Stimulated activated CD4-positive, alpha-beta T cell treated with anti-CD3 and anti-CD28 coated beads, Interleukin-1b, Interleukin-23, amount 100 ng/mL, for 1 hour (primary cell): ENCODE results near the gene OR52E6.

Experiments used
- DNase-seq, 2 donors: peaks; one replicate each; pipeline ENCODE4 v3.0.0-alpha.2; 2020; ENCODE audit warnings: low read depth in 2 of 2

Gene OR52E6

DNA sequence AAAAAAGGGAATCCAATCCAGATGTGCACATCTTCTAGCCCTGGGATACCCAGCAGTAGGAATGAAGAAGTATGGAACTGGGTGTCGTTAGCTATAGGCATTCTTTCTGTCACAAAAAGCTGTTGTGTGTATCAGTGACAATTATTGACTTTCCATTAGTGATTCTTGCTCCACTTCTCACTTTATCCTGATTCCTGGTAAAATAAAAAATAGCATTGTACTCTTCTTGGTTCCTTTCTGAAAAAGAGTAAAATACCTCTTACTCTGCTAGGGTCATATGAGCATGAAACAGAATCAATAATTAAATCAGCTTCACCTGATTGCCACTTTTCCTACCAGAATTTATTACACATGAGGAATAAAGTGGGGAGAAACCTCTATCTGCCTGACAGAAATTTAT lies at the start of gene OR52E6:
Gene OR52E6 (minus strand): TSS at position 101 of the 400 bp plus-strand sequence. CDS start 0 bp downstream, at position 101.
- DNase-seq = no peak

DNA sequence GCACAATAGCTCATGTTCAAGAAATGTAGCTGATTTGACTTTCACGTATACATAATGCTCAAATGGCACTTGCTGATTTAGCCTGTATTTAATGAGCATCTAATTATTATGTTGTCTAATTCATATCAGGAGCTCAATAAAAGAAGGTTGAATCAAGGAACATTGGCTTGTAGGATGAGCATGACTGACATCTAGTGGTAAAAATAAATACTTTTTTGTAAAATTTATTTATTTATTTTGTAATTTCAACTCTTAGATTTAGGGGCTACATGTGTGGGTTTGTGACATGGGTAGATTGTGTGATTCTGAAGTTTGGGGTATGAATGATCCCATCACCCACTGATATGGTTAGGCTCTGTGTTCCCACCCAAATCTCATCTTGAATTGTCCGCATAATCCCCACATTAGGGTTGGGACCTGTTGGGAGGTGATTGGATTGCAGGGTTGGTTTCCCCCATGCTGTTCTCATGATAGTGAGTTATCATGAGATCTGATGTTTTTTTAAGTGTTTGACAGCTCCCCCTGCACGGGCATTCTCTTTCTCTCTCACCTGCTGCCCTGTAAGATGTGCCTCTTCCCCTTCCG lies 49.6 kb upstream of the OR52E6 start:
- DNase-seq = no peak

DNA sequence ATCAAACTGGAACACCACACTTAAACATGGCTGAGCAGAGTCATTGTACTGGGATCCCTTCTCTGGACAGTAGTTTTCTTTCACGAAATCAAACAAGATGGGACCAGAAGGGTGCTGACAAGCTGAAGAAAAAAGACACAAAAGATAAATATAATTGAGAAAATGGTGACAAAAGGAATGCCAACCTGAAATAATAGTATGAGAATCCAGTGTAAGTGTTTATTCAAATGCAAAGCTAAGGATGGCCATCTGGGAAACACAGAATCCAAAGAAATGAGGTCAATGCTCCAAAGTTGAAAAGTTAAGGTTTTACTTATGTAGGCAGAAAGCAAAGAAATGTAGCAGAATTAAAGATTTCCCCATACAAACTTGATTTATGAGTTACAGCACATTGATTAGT lies 46.0 kb upstream of the OR52E6 start:
- no peak for DNase-seq

DNA sequence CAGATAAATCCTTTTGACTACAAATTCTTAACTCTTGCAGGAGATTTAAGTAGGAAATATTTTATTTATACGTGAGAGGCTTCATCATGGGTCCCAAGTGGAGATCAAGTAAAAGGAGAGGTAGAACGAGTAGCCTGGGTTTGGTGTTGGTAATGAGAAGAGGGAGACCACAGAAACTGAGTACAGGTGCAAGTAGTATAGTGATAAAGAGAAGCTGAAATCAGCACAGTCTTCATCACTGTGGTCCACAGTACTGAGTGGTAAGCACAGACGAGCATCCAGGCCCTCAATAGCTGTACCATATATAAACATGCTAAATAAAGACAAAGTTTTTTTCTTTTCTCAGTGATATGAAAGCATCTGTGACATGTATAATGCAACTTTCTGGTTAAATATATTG lies 45.5 kb upstream of the OR52E6 start:
- no peak for DNase-seq

DNA sequence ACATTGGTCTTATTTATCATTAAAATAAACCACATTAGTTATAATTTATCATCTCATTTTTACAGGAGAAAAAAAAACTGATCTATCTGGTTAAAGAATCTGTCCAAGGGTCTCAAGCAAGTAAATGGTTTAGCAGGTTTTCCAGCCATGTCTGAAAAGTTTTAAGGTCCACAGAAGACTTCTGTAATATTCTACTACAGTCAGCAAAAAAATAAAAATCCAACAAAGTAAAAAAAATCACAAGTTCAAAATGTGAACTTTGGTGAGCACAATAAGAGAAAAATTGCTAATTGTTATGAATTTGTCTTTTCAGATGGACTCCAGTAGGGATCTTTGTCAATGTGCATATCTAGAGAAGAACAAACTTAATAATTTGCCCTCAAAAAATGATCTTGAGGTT lies 40.1 kb upstream of the OR52E6 start:
- no peak for DNase-seq

DNA sequence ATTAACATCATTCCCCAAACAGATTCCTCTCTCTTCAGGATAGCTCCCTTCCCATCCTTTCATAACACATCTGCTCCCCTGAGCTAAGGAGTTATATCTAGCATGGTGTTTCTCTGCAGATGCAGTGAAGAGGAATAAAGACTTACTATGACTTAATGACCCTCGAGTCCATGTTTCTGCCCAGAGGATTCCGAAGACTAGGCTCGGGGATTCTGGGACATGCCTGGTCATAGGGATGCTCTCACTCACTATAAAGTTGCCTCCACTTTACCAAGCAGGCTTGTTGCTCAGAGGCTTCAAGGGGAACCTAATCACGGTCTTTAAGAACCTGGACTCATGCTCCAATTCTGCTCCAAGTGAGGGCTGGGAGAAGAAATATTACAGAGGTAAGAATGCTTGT lies 38.6 kb upstream of the OR52E6 start, which contains the start of gene OR52E4:
Gene OR52E4 (plus strand): TSS at position 301 of the 400 bp plus-strand sequence. CDS start 3,664 bp downstream, outside the sequence.
- DNase-seq = no peak

DNA sequence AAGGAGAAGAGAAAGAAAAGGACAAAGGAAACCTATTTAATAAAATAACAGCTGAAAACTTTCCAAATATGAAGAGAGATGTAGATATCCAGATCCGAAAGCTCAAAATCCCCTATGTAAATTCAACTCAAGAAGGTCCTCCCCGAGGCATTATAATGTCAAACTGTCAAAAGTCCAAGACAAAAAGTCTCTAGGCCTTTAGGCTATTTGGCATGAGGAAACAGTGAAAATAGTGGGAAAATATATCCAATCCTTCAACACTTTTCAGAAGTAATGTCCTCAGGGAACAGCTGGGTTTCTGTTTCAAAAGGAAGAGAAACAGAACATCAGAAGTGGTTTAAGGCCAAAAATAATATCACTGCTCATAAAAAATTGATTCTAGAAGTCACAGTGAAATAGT lies 36.9 kb upstream of the OR52E6 start:
- no peak for DNase-seq

DNA sequence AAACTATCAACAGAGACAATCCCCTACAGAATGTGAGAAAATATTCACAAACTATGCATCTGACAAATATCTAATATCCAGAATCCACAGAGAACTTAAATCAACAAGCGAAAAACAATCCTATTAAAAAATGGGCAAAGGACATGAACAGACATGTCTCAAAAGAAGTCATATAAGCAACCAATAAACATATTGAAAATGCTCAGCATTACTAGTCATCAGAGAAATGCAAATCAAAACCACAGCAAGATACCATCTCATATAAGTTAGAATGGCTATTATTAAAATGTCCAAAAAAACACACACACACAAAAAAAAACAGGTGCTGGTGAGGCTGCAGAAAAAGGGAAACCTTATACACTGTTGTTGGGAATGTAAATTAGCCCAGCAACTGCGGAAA lies 24.1 kb upstream of the OR52E6 start:
- no peak for DNase-seq

DNA sequence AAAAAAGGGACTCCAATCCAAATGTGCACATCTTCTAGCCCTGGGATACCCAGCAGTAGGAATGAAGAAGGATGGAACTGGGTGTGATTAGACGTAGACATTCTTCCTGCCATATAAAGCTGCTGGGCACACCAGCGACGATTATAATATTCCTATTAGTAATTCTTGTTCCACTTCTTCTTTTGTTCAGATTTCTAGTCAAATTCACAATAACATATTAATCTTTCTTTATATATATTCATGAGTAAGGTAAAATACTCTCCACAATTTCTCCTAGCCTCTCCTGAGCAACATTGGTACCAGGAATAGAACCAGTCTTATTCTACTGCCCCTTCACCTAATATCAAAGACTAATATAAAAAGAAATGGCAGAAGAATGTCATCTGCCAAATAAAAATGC lies 15.9 kb upstream of the OR52E6 start, which contains the start of gene OR52E8:
Gene OR52E8 (minus strand): TSS at position 101 of the 400 bp plus-strand sequence. CDS start 0 bp downstream, at position 101.
- no peak for DNase-seq

DNA sequence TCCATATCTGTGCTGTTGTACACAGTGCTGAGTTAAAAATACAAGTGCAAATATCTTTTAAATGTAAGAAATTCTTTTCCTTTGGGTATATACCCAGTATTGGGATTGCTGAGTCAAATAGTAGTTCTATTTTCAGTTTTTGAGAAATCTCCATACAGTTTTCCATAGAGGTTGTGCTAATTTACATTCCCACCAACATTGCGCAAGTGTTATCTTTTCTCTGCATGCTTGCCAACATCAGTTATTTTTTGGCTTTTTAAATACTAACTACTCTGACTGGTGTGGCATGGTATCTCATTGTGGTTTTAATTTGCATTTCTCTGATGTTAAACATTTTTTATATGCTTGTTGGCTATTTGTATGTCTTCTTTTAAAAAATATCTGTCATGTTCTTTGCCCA lies 9.3 kb upstream of the OR52E6 start:
- no peak for DNase-seq

DNA sequence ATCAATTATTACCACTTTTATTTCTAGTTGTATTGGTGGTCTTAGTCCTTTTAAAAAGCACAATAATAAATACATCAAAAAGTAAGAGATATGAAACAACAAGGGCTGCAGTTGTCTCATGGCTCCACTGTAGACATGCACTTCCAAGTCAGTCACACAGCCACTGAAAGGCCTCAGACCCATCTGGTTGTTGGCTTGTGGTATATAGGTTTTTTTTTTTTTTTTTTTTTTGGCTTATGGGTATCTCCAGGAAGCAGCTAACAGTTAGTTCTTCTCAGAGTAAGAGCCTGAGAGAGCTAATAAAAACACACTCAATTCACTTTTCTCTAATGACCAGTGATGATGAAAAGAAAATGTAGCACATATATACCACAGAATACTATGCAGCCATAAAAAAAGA lies 6.0 kb upstream of the OR52E6 start:
- no peak for DNase-seq

DNA sequence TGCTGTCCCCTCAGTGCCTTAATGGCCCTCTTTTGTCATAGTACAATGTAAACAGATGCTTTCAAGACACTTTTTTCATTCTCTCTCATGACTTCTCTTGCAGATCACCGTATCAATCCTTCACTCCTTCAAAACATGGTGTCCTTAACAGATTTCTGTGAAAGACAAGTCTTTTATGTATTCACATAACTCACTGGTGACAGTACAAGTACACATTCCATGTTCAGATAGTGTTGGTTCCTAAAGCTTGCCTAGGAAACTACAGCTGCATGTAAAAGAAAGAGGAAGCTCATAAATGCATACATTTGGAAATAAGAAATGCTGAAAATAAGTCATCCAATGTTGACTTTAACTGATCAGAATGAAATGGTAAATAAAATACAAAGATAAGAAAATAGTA lies 5.0 kb upstream of the OR52E6 start:
- DNase-seq = no peak

DNA sequence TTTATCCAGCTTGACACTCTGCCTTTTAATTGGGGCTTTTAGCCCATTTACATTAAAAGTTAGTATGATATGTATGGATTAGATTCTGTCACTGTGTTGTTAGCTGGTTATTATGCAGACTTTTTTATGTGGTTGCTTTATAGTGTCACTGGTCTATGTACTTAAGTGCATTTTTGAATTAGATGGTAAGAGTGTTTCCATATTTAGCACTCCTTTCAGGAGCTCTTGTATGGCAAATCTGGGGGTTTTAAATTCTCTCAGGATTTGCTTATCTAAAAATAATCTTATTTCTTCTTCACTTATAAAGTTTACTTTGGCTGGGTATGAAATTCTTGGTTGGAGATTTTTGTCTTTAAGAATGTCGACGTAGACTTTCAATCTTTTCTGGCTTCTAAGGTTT lies 4.0 kb downstream of the OR52E6 start:
- DNase-seq = no peak

DNA sequence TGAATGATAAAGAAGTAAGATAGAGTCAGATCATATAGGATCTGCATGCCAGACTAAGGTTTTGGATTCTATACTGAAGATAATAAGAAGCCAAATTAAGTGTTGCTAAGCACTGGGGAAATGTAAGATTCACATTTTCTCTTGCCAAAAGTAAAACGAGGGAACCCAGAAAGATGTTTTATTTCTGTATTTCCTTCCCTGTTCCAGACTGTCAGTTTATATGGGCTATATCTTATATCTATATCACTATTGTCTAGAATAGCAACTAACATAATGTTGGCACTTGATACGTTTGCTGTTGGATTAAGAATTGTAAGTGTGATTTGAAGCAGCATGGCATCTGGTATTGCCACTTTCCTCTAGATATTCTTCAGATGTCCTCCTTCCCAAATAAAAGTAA lies 8.3 kb downstream of the OR52E6 start:
- no peak for DNase-seq

DNA sequence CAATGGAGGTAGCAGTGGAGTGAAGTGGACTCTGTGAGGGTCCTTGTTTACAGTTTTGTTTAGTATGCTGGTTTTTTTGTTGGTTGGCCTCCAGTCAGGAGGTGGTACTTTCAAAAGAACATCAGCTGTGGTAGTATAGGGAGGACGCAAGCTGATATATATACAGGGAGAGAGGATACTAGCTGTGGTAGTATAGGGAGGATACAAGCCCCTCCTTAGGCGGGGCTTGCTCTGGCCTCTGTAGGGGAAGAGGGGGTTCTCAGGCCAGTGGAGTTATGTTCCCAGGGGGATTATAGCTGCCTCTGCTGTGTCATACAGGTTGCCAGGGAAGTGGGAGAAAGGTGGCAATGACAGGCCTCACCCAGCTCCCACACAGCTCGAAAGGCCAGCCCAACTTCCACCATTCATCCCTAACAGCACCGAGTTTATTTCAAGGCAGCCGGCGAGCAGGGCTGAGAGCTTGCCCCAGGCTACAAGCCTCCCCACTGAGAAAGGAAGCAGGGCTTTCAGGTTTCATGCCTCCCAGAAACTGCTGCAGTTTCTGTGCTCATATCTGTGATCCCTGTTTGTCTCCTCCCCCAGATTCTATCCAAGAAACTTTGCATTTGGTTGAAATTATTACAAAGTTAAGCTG lies 10.4 kb downstream of the OR52E6 start:
- no peak for DNase-seq

DNA sequence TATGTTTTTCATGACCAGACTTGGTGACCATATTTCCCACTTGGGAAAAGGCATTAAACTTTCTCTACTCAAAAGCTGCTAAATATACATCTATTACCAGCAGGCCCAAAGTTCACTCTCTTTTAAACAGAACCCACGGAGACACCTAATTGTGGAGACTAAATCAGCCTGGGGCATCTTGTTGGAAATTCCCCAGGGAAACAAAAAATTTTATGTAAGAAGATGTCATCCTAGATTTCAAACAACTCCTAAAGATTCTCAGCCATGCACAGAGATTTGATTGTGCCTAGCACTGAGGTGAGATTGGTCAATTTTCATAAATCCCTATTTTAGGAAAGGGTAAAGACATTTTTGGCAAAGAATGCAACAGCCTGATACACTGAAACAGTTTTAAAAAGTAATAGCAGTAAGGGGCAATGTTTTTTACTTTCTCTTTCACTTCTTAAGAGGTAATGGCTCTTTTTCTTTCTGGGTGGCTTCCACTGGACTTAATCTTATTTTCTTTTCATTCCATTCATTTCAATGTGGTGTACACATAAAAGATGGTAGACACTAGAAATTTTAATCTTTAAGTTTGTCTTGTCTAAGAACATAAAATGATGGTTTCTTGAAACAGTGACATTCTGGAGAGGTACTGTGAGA lies 23.3 kb downstream of the OR52E6 start:
- no peak for DNase-seq

DNA sequence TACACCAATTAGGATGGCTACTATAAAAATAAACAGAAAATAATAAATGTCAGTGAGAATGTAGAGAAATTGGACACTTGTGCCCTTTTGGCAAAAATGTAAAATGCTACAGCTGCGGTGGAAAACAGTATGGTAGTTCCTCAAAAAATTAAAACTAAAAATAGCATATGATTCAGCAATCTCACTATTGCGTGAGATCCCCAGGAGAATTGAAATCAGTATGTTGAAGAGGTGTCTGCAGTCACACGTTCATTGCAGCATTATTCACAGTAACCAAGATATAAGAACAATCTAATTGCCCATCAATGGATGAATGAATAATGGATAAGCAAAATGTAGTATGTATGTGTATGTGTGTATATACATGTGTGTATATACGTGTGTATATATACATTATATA lies 26.2 kb downstream of the OR52E6 start:
- DNase-seq = no peak

DNA sequence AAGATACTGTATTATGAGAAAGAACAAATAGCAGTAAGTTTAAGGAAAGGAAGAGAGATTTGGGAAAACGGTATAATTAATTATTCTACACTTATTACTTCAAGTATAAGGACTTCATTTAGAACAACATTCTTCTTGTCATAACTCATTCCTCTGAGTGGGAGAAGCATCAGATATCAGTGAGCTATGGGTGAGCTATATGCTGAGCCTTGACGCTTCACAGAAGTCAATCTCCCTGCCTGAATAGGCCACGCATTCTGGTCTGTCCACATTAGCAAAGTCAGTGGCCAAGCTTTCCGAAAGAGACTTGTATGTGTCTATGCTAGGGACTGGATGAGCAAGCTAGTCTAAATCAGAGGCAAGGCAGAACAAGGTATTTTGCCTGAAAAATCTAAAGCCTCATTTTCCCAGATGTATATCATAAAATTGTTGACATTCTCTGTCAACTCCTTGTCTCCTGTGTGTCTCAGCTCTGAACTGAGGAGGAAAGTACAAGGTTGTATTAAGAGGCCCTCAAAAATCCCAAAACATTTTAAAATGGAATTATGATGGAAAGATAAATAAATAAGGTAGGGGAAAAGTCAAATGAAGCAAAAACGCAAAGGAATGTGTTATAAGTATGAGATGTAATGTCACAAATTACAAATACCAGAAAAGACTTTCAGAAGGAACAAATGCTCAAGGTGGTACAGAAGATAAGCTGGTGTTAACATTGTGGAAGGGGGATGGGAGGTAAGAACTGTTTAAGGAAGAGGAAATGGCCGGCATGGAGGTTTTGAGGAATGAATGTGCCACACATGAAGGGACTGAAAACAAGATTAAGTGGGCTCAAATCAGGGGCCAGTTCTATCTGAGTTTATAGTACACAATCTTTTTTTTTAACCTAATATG lies 31.5 kb downstream of the OR52E6 start:
- DNase-seq = no peak

DNA sequence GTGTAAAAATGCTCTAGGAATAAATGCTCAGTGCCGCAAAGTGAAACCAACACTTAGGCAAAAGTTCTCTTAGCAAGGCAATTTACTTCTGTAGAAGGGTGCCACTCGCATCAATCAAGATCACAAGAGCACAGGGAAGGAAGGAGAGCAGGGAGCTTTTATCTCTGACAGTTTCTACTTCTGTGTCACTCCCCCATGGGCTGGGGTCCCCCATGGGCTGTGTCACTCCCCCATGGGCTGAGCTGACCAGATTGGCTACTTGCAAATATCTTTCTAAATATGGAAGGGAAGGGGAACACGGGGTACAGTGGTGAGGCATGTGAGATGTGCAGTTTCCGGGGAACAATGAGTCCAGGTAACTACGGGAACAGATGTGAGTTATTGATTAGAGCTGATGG lies 32.6 kb downstream of the OR52E6 start:
- DNase-seq = no peak

DNA sequence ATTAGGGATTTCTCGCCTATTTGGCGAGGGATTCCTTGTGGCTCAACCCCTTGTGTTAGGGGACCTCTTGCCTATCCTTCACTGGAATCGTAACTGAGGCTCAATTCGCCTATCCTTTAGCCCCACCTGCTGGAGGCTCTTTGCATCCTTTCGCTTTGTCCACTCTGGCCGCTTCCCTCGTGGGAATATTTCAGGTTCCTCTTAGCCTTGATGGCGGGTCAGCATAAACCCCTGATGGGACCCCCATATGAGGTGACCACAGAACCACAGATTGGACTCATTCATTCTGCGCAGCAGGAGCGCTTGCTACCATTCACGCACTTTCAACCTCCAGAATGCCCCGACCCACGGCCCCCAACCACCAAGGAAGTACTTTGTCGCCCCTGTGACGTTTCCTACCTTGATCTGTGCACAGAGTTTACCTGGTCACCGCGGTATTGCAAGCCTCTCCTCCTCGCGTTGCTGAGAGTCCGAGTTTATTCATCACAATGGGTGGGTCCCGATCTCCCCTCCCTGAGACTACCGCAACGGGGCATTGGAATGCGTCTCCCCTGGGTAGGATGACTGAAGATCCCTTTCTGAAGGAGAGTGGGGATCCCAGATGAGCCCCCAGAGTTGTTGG lies 33.1 kb downstream of the OR52E6 start, which contains the start of gene OR52N2:
Gene OR52N2 (plus strand): TSS at position 425 of the 622 bp plus-strand sequence. CDS start 11,412 bp downstream, outside the sequence.
- peak; percentile 34 to 44 for DNase-seq

DNA sequence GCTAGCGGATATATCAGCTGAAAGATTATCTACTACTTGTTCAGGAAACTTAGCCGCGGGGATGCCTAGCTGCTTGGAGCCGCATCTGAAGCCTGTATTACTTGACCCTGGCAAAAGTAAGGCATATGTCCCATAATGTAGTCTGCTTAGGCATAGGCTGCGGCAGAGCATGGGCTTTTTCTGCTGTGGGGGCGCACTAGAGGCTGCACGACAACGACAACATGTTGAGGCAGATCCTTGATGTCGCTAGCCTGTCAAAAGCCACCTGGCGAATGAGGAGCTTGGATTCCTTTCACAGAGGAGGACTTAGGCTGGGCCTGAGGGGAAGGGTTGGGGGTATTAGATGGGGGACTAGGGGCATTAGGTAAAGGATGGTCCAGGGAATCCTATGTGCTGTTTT lies 34.1 kb downstream of the OR52E6 start:
- DNase-seq = no peak

DNA sequence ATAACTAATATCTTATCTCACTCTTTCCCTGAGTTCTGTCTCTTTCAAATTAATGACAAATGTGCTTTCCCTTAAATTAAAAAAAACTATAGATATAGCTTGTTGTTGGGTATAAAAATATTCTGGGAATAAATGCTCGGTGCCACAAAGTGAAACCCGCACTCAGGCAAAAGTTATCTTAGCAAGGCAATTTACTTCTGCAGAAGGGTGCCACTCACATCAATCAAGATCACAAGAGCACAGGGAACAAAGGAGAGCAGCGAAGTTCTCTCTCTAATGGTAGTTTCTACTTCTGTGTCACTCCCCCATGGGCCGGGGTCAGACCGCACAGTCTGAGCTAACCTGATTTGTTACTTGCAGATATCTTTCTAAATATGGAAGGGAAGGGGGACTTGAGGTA lies 37.7 kb downstream of the OR52E6 start:
- no peak for DNase-seq
